ENCODE measurements around the gene CBX7. TPM values are rescaled to one million over a fixed set of nuclear protein-coding genes. Genes with fewer than 3 reads are reported as not detected.
A peak's percentile ranks its signal among the peaks of the same experiment; 100 is the strongest.

Gene CBX7
- total RNA-seq, 2 donors from 2014 or later, result 170 to 174 TPM

DNA sequence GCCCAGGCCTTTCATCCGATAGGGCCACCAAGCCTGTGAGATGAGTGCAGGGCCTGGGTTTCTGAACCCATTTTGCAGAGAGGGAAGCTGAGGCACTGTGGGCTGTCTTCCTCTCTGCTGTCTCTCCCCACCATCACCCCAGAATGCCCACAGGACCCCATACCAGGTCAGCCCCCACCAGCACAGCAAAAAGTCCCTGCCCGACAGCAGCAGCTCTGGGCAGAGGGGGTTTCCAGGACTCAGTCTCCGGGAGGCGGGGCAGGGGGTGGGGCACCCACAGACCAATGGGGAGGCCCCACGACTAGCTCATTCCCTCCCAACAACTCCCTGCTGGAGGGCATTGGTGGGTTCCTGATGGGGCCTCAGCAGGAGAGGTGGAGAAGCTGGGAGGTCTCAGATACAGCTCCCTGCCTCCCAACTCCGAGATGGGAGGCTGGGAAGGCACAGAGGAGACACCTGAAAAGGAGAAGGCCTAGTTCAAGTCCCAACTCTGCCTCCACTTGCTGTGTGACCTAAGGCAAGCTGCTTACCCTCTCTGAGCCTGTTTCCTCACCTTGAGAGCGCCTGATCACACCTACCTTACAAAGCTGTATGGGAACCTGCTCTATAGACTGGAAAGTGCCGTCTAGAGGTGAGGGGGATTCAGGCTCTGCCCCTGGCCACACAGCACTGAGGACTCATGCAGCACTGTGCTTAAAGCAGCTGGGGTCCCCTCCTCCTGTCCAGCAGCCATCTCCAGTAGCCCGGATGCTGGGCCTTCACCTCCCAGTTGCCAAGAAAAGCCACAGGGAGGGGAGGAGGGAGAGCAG is 3.5 kb downstream of the CBX7 start:
- Histone ChIP-seq H3K4me1 (ENCODE audit: control insufficient read depth in 1 of 2, low read depth in 2 of 2) (peaks cover 36 to 79% of the 10 kb centered on the region in 2 donors), H3K36me3 (peaks cover 5% of the 10 kb centered on the region), H3K9me3 (no peaks in the 10 kb centered on the region), H3K27ac (peak overlapping the region; percentile 74 to 97), H3K27me3 (replicated peaks; ENCODE audit: insufficient read depth) (no peaks in the 10 kb centered on the region), H3K4me3 (peak overlapping the region; percentile 17)
- TF ChIP-seq, protein P1, sequence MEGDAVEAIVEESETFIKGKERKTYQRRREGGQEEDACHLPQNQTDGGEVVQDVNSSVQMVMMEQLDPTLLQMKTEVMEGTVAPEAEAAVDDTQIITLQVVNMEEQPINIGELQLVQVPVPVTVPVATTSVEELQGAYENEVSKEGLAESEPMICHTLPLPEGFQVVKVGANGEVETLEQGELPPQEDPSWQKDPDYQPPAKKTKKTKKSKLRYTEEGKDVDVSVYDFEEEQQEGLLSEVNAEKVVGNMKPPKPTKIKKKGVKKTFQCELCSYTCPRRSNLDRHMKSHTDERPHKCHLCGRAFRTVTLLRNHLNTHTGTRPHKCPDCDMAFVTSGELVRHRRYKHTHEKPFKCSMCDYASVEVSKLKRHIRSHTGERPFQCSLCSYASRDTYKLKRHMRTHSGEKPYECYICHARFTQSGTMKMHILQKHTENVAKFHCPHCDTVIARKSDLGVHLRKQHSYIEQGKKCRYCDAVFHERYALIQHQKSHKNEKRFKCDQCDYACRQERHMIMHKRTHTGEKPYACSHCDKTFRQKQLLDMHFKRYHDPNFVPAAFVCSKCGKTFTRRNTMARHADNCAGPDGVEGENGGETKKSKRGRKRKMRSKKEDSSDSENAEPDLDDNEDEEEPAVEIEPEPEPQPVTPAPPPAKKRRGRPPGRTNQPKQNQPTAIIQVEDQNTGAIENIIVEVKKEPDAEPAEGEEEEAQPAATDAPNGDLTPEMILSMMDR (IDR thresholded peaks at IDR 0.05), result no peak
- no peak for ATAC-seq (ENCODE audit: insufficient number of reproducible peaks, low FRiP score, low read depth)
- no peak for DNase-seq (ENCODE audit: low spot score)

DNA sequence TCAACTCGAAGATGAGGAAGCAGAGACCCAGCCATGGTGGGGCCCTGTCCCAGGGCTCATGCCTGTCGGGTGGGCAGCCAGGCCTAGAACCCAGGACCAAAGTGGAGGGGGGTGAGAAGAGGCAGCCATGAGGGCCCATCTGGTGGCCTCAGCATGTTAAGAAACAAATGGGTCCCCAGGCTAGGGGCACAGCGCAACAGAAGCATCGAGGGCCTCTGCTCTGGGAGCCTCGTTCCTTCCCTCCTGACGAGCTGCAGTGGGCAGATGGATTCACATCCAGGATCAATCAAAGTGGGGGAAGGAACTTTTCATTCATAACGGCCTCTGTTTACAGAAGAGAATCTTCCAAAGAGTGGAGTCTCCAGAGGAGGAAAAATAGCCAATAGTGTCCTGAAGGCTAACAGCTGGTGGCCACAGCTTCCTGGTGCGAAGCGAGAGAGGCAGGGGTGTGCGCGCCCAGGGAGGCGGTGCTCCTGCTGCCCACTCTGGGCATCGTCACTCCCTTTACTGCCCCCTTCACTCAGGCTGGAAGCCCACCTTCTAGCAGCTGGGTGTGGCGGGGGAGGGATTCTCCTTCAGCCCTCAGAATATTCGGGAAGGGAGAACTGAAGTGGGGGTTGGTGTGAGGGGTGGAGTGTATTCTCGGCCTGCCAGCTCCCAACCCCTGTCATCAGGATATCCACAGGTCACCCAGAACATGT is 4.3 kb downstream of the CBX7 start:
- TF ChIP-seq, protein P1 (IDR thresholded peaks at IDR 0.05), result no peak
- H3K9me3 ChIP-seq, result no peaks in the 10 kb centered on the region
- peaks cover 5% of the 10 kb centered on the region for H3K36me3 ChIP-seq
- no peaks in the 10 kb centered on the region for H3K27me3 ChIP-seq (replicated peaks; ENCODE audit: insufficient read depth)
- H3K4me3 ChIP-seq, result no peak overlapping the region
- DNase-seq (ENCODE audit: low spot score) (no peak), ATAC-seq (ENCODE audit: insufficient number of reproducible peaks, low FRiP score, low read depth) (no peak)
- H3K4me1 ChIP-seq (ENCODE audit: control insufficient read depth in 1 of 2, low read depth in 2 of 2), result peaks cover 39 to 74% of the 10 kb centered on the region in 2 donors
- H3K27ac ChIP-seq, result peak overlapping the region; percentile 74 to 97

DNA sequence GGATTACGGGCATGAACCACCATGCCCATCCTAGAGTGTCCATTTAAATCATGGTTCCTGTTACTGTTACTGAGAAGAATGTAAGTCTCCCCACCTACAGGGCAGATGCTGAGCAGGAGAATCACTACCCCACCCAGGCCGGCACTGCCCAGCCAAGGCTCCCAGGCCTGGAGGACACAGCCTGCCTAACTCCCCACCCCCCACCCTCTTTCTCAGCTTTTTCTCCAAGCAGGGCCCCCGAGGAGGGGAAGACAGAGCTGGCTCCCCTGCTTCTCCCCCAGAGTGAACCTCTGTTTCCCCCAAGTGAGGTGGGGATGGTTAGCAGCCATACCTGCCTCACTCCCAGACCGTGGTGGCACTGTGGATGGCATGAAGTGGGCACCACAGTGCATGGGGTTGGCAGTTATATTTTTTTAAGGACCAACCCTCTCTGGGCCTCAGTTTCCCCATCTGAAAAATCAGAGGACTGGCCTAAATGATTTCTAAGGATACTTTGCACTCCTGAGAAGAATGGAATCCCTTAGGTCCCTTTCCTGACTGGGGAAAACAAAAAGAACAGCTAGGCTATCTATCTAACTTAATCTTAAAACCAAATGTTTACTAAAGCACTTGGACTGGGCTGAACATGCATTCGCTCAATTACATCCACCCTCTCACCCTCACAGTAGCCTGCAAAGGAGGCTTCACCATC is 5.0 kb downstream of the CBX7 start:
- Histone ChIP-seq H3K27ac (peak overlapping the region; percentile 74 to 97), H3K27me3 (replicated peaks; ENCODE audit: insufficient read depth) (no peaks in the 10 kb centered on the region), H3K36me3 (peaks cover 5% of the 10 kb centered on the region), H3K4me3 (no peak overlapping the region), H3K9me3 (no peaks in the 10 kb centered on the region), H3K4me1 (ENCODE audit: control insufficient read depth in 1 of 2, low read depth in 2 of 2) (peaks cover 39 to 72% of the 10 kb centered on the region in 2 donors)
- ATAC-seq (ENCODE audit: insufficient number of reproducible peaks, low FRiP score, low read depth), result no peak
- TF ChIP-seq, protein P1 (IDR thresholded peaks at IDR 0.05), result no peak
- no peak for DNase-seq (ENCODE audit: low spot score)

DNA sequence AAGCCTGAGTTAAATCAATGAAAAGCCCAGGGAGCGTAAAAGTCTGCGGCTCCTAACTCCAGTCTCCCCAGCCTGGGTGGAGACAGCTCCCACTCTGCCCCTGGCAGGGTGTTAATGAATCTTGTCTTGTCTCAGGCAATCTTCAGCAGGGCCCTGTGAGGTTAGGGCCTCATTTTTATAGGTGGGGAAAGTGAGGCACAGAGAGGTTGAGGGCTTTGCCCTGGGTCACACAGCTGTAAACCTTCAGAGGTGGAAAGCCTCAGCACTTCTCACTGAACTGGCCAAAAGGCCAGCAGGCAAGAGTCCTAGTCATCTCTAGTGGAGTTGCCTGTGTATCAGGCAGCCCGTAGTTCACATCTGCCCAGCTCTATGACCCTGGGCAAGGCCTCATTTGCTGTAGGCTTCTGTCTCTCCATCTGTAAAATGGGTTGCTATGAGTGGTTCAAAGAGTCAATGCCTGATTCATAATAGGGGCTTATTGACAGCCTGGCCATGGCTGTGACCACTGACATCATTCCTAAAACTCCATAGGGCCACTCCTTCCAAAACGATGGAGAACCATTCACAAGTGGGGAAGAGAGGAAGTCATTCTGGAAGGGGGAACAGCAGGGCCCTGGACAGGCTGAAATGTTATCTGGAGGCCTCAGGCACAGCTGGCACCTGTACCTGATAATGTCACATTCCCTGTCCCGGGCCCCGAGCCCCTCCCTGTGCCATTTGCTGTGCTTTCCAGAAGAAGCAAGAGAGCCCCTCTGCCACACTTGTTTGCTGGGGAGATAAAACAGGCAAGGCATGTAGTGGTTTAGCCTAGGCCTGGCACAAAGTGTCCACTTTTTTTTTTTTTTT is 6.0 kb downstream of the CBX7 start:
- Histone ChIP-seq H3K4me3 (peak overlapping the region; percentile 97), H3K27me3 (replicated peaks; ENCODE audit: insufficient read depth) (no peaks in the 10 kb centered on the region), H3K36me3 (peaks cover 5% of the 10 kb centered on the region), H3K4me1 (ENCODE audit: control insufficient read depth in 1 of 2, low read depth in 2 of 2) (peaks cover 36 to 71% of the 10 kb centered on the region in 2 donors), H3K27ac (peak overlapping the region; percentile 64 to 97), H3K9me3 (no peaks in the 10 kb centered on the region)
- ATAC-seq (ENCODE audit: insufficient number of reproducible peaks, low FRiP score, low read depth) (no peak), DNase-seq (ENCODE audit: low spot score) (no peak)
- TF ChIP-seq, protein P1 (IDR thresholded peaks at IDR 0.05), result no peak

Measured in thoracic aorta (tissue), 2 donors.